Keratinocyte (primary cell): ENCODE data around the gene GPR107.

Experiments
- EZH2 ChIP-seq: IDR thresholded peaks from one replicate; pipeline ENCODE4 v1.6.1; 2012; ENCODE audit warnings: inconsistent platforms, mild to moderate bottlenecking, low read length, moderate library complexity
- TF ChIP-seq, protein P1 (sequence below), 3 experiments: IDR thresholded peaks in 1 of 3; conservative IDR thresholded peaks in 1 of 3; optimal IDR thresholded peaks in 1 of 3; 2 replicates in 2 of 3; 3 replicates in 1 of 3; pipeline versions ENCODE3 to v1.5.1; 2011; ENCODE audit warnings: low read length in 3 of 3, mild to moderate bottlenecking in 3 of 3, moderate library complexity in 2 of 3, control low read depth in 1 of 3, inconsistent platforms in 1 of 3; ENCODE audit not compliant: insufficient read depth in 2 of 3; ENCODE audit errors: extremely low read depth in 1 of 3

- TF ChIP-seq, protein P1, sequence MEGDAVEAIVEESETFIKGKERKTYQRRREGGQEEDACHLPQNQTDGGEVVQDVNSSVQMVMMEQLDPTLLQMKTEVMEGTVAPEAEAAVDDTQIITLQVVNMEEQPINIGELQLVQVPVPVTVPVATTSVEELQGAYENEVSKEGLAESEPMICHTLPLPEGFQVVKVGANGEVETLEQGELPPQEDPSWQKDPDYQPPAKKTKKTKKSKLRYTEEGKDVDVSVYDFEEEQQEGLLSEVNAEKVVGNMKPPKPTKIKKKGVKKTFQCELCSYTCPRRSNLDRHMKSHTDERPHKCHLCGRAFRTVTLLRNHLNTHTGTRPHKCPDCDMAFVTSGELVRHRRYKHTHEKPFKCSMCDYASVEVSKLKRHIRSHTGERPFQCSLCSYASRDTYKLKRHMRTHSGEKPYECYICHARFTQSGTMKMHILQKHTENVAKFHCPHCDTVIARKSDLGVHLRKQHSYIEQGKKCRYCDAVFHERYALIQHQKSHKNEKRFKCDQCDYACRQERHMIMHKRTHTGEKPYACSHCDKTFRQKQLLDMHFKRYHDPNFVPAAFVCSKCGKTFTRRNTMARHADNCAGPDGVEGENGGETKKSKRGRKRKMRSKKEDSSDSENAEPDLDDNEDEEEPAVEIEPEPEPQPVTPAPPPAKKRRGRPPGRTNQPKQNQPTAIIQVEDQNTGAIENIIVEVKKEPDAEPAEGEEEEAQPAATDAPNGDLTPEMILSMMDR (optimal IDR thresholded peaks at IDR 0.05 in 1 of 3, IDR thresholded peaks at IDR 0.05 in 1 of 3, conservative IDR thresholded peaks at IDR 0.05 in 1 of 3; ENCODE audit: extremely low read depth in 1 of 3, insufficient read depth in 2 of 3, low read length in 3 of 3), result peak in 1 of 3 experiments; percentile 4
- no peak for TF ChIP-seq EZH2
Measured at GRCh38 chr9:130174025-130174424, 120.3 kb downstream of the GPR107 start.
